HK-2 (cell line): Measurements from ENCODE around the gene ROR1.
"Not testable (repeated sequence)": the region's sequence is repeated elsewhere in the genome, so short reads cannot be mapped to it uniquely, and the experiment has no call there.

Experiments
- DNase-seq: peaks from one replicate; pipeline ENCODE4 v3.0.0-alpha.2; 2018; ENCODE audit not compliant: unreplicated experiment

Gene ROR1

DNA sequence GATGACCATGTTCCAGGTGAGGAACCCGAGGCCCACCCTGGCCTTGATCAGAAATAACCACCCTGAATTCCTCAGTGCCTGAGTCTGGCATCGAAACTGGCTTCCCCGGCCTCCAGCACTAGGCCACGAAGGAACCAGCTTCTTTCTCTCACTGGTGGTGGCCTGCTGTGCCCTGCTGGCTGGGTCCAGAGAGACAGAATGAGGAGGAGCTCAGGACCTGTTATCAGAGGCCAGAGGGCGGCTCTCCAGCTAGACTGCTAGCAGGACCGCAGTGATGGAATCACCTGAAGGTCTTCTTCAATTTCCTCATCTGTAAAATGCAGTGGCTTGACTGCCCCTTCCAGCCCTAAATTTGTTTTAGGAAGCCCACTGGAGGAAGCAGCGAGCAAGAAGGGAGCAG, 20.5 kb downstream of the ROR1 start:
- DNase-seq, result no peak

DNA sequence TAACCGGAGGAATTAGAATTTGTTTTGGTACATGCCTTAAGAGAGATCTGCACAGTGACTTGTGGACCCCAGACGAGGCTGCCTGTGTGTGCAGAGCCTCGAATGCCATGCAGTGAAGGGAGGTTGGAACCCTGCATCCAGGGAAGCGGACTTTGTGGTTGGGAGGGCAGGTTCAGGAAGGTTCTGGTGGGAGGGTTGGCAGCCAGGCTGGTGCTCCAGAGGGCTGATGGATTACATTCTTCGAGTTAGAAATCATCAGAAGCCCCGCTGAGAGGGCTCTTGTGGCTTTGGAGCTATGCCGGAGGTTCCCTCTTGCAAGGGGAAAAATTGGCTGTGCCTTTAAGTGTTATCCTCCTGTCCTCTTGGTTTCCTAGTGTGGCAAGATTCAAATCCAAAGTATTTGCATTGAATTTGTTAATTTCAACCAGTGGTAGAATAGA, 21.1 kb downstream of the ROR1 start:
- peak; percentile 37 for DNase-seq

DNA sequence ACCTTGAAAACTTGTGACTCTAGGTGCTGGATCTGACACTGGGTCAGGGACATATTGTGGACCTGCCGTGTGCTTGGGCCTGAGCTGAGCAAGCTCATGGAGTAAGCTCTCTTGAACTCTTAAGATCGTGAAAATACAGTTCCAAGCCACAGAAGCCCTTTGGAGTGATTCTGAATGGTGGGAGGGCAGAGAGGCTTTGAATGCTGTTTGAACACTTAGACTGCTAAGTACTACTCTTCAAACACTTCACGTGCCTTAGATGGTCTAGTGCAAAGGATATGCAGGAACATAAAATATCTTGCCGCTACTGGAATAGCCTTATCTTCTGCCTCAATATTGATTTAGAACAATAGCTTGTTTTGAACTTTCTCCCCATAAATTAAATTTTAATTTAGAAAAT, 21.6 kb downstream of the ROR1 start:
- DNase-seq, result no peak

DNA sequence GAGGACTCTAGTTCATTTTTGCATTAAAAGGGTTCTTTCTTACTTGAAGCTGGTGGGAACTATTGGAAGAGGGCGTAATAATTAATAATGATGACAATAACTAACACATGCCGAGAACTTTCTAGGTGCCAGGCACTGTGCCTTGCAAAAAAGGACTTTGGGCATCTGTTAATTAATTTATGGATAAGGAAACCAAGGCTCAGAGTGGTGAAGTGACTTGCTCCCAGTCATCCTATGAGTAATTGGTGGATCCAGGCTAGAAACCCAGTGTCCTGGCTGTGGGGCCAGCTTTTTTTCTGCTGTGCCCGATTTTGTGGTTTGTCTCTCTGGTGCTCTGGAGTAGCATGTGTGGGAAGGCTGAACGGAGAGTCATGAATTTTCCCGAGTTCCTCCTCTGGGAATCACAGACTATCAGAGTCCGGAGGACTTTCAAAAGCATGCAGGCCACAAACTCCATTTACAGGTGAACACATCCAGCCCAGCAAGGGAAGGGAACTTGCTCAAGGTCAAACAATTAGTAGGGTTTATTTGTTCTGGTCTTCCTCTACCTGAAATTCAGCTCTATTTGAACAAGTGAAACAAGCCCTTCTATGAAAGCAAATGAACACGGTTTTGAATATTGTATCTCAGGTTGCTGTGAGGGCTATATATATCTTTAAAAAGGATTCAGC, 23.4 kb downstream of the ROR1 start:
- peak; percentile 48 for DNase-seq

DNA sequence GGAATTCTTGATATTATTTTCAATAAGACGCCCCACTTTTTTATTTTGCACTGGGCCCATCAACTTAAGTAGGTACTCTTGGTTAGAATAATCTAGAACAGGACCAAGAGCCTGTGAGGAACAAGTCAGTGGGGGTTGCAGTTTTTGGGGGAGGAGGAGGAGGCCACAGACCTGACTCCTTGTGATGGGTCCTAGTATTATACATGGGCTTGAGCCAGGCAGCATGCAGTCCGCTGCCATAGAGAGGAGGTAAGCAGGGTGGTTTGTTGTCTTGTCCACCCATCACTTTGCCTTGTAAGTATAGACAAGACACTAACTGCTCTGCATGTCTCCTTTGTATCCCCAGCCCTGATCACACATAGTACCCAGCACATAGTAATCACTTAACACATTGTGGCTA, 24.5 kb downstream of the ROR1 start:
- no peak for DNase-seq

DNA sequence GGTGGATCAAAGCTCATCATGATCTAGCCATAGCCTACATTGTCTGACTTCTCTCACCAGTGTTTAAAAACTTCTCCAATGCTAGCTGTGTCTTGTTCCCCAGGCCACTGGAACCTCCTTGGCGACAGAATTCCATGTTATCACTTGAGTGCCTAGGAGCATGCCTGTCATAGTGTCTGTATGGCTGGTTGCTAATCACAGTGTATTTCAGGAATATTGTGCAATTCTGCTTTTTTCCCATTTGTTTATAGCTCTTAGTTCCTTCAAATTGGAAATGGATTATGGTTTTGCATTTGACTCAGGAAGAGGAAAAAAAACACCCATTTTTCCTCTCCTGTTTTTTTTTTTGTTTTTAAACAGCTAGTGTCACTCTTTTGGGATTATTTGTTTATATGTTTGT, 25.5 kb downstream of the ROR1 start:
- DNase-seq, result no peak

DNA sequence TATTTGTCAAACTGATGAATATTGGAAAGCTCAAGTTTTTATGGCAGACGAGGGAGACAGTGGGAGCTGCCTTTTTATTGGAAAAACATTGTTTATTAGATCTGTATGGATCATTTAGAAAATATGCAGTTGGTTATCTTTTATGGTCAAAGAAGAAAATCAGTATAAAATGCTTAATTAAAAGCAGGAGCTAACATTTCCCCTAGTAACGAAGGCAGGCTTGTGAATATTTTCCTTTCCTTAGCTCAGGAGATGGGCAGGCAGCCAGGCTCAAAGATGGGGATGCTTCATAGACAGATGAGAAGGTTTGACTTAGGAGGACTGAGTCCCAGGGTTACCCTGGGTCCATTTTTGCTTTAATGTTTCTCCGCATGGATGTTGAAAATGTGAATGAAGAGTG, 26.0 kb downstream of the ROR1 start:
- DNase-seq, result no peak

DNA sequence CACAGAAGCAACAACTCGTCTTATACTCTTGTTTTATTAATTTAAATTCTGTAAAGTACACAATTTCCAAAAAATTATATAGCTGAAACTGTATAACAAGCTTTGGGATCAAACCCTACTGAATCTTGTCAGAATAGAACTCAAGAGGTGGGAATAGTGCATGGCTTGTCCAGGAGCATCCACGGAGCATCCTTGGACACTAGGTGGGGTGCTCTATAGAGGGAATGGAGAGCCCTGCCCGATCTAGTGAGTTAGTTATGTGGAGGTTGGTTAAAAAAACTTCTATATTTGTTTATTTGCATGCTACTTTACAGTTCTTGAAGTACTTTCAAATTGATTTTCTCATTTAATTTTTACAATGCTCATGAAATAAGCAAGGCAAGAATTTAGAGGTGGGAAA, 28.3 kb downstream of the ROR1 start:
- no peak for DNase-seq

DNA sequence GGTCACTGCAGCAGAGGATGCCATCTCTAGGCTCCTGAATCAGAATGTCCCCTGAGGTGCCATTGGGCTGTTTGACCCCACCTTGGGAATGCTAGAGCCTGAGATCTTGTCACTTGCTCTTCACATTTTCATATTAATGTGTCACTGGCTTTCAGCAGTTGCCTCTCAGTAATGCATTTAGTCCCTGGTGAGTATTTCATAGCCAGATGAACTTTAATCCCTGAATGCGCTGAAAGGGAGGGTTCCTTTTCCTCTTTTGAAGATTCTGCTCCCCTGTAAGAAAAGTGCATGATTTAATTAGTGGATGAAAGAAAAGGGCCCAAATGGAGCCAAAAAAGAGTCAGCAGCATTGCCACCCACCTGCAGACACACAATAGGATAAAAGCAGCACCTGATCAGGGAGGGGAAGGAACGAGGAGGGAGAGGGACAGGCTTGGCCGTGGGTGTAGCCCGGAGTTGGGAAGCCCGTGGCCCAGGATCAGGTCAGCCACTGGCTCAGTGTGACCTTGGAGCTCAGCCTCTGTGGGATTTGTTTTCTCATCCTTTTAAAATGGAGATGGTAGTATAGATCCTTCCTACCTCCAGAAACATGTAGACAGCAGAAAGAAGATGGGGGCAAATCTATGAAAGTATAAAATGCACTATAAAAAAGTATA, 31.1 kb downstream of the ROR1 start:
- no peak for DNase-seq

DNA sequence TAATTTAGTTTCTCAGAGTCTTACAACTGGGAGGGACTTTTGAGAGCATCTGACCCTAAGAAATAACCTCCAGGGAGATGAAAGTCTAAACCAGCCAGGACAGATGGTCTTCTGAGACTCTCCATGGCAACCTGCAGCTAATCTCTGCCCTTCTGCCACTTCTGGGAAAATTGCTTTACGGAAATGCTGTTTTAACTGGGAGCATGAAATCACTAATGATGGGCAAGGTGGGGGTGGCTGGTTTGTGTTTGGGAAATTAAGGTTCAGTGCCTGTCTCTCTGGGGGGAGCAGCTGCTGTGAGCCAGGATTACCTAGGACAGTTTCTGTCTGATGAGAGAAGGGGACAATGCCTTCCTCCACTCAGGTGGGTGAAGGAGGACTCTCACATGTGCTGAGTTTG, 33.2 kb downstream of the ROR1 start:
- DNase-seq, result no peak

DNA sequence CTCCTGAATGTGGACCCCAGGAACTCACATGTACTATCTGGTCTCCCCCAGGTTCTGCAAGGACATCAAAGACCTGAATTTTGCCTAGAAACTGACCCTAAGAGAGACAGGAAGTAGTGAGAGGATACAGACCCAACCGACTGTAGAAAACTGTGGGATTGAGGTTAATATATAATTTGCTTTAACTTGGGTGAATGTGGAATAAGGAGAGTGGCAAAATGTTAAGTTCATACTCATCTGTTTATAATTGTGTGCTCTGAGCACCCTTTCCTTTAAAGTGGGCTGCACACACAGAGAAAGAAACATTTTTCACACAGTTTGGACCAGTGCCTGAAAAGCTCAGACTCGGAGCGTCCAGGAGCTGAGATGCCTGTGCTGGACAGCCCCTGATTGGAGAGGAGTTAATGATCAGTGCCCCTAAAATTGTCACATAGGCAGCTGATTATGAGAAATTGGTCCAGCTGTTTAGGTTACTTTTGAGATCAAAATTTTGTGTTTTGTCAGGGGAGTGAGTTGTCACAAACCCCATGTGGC, 37.2 kb downstream of the ROR1 start:
- no peak for DNase-seq

DNA sequence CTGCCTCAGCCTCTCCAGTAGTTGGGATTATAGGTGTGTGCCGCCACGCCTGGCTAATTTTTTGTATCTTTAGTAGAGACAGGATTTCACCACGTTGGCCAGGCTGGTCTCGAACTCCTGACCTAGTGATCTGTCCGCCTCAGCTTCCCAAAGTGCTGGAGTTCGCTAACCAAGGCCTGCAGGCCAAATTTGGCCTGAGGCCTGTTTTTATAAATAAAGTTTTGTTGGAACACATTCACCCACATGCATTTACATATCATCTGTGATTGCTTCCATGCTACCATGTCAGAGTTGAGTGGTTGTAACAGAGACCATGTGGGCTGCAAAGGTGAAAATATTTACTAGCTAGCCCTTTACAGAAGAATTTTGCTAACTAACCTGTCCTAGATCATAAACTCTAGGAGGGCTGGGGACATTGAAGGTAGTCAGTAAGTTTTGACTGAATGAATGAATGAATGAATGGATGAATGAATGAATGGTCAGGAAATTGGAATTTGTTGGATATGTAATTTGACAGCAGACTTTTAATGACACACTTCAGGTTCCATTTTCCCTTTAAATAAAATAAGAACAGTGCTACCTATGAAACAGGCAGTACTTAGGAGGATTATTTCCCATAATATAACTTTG, 38.4 kb downstream of the ROR1 start:
- no peak for DNase-seq

DNA sequence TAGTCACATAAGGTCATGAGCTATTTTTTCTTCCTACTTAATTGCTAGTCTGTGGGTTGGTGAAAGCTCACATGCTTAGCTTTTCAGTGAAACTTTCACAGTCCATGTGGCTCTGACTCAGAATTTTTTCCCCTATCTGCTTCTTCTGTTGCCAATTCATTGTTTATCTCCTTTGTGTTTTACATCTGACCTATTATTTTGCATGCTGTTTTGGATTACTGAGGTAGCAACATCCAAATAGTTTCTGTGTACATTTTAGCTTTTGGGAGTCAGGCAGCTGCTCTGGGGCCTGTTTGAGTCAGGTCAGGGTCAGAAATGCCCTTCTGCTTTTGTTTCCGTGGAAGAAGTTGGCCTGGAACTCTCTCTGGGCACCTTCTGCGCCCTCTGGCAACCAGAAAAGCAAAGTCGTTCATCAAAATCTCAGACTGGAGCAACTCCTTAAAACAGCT, 40.0 kb downstream of the ROR1 start:
- DNase-seq, result no peak

DNA sequence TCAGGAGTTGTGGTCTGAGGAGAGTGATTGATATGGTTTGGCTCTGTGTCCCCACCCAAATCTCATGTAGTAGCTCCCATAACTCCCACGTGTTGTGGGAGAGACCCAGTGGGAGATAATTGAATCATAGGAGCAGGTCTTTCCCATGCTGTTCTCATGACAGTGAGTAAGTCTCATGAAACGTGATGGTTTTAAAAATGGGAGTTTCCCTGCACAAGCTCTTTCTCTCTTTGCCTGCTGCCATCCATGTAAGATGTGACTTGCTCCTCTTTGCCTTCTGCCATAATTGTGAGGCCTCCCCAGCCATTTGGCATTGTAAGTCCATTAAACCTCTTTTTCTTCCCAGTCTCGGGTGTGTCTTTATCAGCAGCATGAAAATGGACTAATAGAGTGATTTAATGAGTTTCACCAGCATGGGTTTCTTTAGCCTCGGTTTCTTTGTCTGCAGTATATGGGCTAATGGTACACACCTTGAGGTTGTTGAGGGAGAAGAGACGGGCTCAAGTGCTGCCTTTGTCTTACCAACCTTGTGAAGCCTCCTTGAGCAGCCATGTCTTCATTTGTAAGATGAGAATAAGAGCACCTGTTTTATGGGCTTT, 42.5 kb downstream of the ROR1 start:
- not testable (repeated sequence) for DNase-seq

DNA sequence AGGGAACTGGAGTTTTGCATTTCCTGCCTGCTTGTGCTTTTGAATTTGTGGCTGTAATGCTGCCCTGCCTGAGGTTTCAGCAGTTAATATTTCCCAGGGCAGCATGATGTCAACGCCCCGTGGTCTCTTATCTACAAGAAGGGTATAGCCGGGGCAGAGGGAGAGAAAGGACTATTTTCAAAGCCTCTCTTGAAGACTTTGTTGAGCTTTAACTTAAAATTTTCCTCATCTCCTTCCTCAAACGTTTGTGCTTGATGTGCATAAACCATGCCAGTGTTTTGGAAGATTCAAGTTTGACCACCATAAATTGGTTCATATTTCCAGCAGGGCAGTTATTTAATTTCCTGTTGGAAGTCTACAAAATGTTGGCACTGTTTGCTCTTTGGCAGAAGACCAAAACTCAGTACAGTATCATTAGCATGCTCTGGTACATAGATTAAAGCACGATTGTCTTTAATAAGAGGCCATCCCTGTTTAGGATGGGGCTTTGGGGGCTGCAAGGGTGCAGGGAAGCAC, 43.4 kb downstream of the ROR1 start:
- DNase-seq, result peak; percentile 63

DNA sequence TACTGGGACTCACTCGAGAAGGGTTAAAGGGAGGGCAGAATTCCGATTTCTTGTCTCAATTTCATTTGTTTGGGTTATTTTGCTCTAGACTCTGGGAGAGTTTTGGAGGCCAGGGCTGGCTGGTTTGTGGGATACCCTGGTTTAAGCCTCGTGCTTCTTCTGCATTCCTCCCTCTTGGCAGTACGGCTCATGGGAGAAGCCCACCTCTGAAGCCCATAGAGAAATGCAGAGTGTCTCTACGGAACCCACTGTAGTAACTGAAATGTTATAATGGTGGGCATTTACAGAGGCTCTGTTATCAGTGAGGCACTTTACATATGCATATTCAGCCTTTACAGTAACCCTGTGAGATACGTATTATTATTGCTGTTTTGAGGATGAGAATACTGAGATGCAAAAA, 43.9 kb downstream of the ROR1 start:
- DNase-seq, result no peak

DNA sequence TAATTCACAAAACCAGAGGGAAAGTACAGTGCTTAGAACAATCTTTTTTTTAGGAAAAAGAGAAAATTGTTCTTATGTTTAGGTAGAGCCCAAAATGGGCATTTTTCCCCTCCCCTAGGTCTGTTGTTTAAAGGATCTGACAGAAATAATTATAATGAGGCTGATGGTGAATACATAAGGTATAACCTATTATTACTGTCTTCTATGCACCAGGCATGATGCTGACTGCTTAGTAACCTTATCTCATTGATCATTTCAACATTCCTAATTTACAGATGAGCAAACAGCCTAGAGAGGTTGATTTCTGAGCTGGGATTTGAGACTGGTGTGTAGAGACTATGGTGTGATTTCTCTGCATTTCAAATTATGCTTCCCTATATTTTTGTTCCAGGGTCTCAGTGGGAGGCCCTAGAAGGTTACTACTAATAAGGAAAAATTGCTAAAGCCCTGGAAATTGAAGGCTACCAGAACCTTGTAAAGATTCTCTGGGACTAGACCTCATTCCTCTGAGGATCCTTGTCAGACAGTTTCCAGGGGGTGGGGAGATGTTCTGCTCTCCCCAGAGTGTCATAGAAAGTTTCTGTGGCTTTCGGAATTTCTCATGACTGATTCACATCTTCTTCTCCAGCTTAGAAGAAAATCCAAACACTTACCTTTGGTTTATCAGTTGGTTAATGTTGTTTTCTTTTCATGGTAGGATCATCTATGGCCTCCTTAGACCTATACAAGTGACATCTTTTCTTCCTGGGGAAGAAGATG, 44.9 kb downstream of the ROR1 start:
- DNase-seq, result no peak

DNA sequence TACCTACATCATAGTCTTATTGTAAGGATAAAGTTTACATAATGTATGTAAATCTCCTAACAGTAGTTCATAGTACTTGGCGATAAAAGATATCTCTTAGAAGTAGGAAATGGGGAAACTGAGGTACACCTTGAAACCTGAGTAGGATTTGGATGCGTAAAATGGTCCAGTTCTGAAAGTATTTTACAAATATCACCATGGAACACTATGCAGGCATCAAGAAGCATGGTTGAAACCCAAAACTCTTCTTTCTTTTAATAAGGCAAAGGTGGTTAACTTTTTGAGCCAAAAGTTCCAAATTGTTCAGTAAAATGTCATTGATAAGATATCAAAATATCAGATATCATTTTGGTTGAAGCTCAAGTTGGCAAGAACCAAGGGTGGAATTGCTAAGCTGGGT, 46.0 kb downstream of the ROR1 start:
- no peak for DNase-seq

DNA sequence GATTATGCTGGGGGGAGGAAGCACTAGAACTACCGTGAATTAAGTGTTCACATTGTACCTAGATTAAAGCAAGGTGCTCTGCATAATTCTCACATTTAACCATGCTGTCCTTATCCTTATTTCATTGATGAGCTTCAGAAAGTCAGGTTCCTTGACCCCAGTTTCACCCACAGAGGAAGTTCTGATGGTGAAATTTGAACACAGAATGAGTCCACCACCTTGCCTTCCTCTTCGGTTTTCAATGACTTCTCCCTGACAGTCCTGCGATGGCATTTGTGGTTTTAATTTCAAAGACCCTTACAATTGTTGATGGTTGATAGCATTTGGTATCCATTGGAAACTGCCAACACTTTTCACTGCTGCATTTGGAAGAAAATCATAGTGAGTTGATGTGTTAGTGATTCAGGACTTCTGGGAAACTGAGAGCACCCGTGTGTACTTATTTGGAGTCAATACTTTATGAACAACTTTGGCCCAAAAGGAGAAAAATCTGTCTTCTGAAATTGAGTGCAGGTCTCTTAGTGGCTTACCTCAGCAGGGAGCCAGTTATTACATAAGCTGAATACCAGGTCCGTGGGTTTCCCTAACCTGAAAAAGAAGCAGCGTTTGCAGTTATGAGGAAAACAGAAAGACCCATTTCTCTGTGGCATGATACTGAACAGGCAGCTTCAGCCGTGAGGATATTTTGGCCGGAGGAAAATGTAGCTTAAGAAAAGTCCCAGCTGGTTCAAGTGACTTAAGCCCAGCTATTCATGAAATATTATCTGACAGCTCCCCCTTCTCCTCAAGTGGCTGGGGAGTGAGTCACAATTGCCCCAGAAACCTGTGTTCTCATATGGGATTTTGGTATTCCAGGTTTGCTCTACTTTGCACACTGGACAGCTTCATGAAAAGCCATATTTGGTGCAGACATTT, 47.5 kb downstream of the ROR1 start:
- no peak for DNase-seq

DNA sequence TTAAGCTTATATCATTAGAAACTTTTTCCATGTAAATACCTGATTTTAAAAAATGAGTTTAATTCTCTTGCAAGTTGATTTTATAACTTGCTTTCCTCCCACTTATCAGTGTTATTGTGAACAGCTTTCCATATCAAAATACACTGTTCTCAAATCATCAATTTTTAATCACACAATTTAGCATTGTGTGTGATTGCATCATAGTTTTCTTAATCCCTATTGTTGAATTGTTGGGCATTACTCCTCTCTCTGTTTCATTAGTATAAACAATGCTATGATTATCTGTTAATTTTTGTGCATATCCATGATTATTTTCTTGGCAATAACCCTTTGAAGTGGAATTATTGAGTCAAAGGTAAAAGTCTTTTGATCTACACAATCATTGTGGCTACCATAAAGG, 48.7 kb downstream of the ROR1 start:
- DNase-seq, result no peak

DNA sequence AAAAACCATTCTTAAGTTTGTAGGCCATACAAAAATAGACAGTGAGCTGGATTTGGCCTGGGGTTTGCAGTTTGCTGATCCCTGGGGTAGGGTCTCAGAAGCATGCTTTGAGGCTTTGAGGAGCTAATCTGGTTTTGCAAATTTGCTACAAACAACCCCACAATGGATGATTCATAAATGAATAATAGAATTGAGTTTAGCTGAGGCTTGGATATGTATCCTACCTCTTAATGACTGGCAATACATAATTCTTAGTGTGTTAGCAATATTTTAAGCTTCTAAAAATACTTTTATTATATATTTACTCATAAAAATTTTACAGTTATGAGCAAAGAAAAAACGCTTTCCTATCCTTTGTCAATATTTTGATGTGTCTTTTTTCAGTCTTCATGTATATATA, 50.6 kb downstream of the ROR1 start:
- no peak for DNase-seq
